ENCODE results near the gene SAAL1.
A peak's percentile ranks its signal among the peaks of the same experiment; 100 is the strongest.
"Not testable (repeated sequence)": the region's sequence is repeated elsewhere in the genome, so short reads cannot be mapped to it uniquely, and the experiment has no call there.

SAAL1 gene, protein sequence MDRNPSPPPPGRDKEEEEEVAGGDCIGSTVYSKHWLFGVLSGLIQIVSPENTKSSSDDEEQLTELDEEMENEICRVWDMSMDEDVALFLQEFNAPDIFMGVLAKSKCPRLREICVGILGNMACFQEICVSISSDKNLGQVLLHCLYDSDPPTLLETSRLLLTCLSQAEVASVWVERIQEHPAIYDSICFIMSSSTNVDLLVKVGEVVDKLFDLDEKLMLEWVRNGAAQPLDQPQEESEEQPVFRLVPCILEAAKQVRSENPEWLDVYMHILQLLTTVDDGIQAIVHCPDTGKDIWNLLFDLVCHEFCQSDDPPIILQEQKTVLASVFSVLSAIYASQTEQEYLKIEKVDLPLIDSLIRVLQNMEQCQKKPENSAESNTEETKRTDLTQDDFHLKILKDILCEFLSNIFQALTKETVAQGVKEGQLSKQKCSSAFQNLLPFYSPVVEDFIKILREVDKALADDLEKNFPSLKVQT

DNA sequence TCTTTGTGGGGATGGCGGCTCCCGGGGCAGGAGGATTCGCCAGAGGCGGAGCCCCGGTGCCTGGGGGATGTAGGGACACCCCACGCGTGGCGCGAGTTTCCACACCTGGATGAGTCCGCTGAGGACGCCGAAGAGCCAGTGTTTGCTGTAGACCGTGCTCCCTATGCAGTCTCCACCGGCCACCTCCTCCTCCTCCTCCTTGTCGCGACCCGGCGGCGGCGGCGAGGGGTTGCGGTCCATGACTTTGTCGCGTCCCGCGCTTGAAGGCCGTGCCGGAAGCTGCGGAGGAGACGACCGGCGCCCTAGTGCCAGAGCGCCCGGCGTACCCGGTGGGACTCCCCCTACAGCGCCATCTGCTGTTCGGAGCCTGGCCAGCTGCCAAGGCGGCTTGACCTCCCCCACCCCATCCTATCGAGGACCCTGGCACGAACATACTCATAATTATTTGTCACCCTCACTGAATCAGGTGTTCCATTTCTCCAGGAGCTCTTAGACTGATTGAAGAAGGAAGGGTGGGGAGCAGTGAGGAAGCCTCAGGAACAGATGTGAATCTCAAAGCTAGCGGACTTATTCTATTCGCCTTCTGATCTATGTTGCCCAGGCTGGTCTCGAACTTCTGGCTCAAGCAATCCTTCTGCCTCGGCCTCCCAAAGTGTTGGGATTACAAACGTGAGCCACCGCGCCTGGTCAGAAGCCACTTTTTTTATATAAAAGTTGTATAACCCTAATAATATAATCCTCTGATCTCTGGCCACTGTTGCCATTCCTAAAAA lies at the start of gene SAAL1:
SAAL1 (minus strand) TSS at position 281 of the 773 bp plus-strand sequence; CDS start at position 240, 41 bp downstream.
- DNase-seq, result peak; percentile 35

DNA sequence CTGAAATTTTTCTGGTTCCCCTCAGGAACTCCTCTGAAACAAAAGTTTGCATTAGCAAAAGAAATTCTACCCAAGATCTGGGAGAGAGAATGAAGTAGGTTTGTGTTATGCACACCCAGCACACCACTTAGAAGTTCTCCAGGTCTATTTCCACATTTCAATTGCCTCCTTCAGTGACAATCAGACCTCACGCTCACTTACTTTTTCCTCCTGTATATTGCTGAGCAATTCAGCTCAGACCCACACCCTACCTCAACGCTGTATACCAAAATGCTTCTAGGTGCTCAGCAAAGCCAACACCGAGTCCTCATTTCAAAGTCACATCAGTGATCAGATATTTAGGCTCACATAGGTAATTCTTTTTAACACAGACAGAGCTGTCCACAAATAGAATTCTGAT lies 45.7 kb upstream of the SAAL1 start:
- DNase-seq, result no peak

DNA sequence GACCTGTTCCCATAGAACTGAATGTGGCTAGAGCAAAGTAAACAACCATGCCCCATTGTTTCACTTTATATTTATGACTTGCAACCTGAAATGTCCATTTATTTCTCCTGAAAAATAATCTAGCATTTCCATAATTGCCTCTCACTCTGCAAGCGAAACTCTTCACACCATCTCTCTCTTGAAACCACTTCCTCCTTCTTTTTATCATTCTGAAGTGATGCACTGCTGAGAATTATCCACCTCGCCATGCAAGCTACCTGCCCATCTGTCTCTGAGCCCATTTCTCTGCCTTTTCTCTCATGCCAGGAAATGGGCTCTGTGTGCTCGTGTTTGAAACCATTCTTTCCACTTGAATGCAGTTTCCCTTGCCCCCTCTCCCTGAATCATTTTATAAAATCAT lies 40.0 kb upstream of the SAAL1 start:
- DNase-seq, result no peak

DNA sequence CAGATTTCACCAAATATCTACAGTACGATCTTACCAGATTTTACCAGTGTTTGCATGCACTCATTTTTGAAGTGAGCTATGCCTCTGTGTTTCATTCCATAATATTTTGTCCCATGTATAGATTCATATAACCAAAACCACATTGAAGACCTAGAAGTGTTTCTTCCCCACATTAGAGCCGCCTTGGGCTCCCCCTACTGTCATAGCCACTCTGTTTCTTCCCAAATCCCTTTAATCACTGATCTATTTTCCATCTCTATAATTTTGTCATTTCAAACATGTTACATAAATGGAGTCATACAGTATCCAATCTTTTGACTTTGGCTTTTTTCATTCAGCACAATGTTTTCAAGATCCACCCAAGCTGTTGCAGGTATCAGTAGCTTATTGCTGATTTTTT lies 39.1 kb upstream of the SAAL1 start:
- DNase-seq, result no peak

DNA sequence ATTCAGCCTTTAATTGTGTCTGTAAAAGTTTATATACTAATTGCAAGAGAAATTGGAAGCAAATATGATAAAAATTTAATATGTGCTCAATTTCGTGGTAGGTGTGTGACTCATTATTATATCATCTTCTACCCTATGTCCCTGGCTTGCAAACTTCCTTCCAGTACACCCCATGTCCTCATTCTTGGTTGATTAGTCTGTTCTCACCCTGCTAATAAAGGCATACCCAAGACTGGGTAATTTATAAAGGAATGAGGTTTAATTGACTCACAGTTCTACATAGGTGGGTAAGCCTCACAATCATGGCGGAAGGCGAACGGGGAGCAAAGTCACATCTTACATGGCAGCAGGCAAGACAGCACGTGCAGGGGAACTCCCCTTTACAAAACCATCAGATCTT lies 38.4 kb upstream of the SAAL1 start:
- no peak for DNase-seq

DNA sequence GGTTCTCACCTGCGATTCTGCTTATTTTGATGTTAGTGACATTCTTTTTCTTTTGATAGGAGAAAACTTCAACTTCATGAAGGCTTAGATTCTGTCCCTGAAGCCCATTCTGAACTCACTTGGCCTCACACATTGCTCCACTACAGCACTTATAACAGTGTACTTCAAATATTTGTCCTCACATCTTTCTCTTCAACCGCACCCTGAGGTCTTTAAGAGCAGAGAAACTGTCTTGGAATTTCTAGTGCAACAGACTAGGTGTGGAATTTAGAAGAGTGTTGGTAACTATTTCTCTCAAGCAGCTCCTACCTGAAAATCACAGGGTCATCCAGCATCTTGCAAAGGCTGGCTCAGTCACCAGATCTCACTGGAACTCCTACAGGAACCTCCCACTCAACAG lies 34.3 kb upstream of the SAAL1 start:
- DNase-seq, result no peak

DNA sequence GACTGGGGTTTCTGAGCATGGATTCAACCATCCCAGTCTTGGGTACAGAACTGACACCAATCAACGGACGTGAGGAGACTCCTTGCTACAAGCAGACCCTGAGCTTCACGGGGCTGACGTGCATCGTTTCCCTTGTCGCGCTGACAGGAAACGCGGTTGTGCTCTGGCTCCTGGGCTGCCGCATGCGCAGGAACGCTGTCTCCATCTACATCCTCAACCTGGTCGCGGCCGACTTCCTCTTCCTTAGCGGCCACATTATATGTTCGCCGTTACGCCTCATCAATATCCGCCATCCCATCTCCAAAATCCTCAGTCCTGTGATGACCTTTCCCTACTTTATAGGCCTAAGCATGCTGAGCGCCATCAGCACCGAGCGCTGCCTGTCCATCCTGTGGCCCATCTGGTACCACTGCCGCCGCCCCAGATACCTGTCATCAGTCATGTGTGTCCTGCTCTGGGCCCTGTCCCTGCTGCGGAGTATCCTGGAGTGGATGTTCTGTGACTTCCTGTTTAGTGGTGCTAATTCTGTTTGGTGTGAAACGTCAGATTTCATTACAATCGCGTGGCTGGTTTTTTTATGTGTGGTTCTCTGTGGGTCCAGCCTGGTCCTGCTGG lies 31.4 kb upstream of the SAAL1 start:
- DNase-seq, result no peak

DNA sequence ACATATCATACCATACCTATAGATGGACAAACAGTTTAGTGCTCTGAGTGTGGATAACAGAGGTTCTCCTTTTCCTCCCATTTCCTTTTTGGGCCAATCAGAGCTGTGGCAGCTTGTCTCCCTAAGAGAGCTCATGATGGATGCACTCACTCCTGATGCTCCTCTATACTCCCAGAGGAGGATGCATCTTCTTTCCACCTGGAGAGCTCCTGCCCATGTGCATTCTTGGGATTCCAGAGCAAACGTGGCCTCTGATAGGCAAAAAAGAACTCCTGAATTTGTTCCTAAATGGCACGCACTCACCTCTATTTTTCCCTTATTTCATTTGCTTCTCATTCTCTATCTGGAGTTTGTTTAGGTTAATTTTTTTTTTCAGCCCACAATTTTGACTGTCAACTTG lies 29.4 kb upstream of the SAAL1 start:
- no peak for DNase-seq

DNA sequence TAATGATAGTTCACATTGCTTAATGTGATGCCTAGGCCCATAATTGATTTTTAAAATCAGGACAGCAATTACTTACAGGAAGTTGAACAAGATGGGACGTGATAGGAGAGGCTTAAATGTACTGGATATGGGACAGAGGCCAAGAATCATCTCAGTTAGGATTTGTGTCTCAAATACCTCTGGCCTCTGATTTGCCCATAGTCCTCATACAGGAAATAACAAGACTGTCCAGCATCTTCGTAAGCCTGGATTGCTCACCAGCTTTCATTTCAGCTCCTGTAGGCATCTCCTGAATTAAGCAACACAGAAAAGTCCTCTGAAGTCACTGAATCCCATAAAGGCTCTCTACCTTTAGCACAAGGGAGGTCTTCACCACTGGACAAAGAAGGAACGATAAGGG lies 26.5 kb upstream of the SAAL1 start, which contains the start of gene MRGPRX3:
MRGPRX3 (plus strand) TSS at position 231 of the 400 bp plus-strand sequence. CDS start 4,632 bp downstream, outside the sequence.
- DNase-seq, result no peak

DNA sequence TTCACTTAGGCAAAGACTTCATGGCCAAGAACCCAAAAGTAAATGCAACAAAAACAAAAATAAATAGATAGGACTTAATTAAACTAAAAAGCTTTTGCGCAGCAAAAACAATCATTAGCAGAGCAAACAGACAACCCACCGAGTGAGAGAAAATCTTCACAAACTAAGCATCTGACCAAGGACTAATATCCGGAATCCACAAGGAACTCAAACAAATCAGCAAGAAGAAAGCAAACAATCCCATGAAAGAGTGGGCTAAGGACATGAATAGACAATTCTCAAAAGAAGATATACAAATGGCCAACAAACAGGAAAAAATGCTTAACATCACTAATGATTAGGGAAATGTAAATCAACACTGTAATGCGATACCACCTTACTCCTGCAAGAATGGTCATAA lies 25.2 kb upstream of the SAAL1 start:
- not testable (repeated sequence) for DNase-seq

DNA sequence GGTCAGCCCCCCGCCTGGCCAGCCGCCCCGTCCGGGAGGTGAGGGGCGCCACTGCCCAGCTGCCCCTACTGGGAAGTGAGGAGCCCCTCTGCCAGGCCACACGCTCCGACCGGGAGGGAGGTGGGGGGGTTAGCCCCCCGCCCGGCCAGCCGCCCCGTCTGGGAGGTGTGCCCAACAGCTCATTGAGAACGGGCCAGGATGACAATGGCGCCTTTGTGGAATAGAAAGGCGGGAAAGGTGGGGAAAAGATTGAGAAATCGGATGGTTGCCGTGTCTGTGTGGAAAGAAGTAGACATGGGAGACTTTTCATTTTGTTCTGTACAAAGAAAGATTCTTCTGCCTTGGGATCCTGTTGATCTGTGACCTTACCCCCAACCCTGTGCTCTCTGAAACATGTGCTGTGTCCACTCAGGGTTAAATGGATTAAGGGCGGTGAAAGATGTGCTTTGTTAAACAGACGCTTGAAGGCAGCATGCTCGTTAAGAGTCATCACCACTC lies 15.5 kb upstream of the SAAL1 start:
- not testable (repeated sequence) for DNase-seq

DNA sequence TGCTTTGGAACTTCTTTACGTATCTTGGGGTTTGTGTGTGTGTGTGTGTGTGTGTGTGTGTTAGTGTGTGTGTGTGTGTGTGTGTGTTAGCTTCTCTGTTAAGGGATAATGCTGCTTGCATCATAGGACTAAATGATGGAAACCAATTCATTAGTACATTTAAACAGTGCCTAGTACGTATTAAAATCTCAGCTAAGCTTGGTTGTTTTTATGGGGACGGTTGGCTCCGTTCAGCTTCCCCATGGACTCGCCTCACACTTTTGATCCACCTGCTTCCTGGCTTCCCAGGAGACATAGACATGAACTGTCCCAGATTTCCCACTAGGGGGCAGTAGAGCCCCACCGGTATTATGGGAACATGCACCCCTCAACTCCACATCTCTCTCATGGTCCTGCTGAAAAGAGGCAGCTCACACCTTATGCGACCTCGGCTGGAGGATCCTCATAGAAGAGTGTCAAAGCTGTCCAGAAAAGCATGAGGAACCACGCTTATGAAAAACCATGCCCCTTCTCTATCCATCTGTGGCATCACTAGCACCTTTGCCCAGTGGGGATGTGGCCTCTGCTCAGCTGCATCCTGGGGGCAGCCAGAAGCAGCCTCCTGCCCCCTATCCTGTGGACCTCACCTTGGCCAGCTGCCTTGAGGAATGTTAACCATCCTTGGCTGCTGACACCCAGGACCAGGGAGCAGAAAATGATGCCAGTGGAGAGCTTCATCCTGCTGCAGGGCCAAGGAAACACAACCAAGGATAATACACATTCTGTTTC lies 9.7 kb upstream of the SAAL1 start:
- DNase-seq, result peak; percentile 62

DNA sequence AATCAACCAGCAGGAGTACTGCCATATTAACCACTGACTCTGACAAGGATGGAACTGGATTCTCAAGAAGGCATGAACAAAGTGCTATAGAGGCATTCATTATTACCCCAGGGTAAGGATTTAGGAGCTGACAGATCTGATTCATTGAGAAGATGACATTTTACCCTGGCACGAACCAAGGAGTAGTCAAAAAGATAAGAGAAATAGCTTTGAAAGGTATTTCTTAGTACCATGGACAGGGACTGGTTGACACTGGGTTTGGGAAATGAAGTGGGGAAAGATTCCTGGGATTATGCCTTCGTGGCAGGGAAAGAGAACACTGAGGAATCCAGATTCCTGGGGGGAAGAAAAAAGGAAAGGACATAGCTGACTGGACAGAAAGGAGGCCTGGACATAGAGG lies 5.1 kb upstream of the SAAL1 start:
- DNase-seq, result no peak

DNA sequence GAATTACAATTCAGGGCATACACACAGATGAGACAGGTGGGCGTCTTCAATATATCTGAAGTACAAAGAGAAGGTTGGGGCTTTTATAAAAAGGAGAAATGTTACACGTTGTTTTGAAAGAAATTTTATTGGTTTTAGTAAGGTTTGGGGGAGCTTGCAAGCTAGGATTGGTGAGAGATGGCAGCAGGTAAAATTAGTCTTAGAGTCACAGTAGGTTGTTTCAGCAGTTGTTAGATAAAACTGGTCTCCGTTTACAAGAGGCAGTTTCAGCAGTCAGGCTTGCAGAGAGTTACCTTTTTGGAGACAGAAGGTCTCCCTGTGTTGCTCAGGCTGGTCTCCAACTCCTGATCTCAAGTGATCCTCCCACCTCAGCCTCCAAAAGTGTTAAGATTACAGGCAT lies 2.4 kb upstream of the SAAL1 start:
- no peak for DNase-seq

DNA sequence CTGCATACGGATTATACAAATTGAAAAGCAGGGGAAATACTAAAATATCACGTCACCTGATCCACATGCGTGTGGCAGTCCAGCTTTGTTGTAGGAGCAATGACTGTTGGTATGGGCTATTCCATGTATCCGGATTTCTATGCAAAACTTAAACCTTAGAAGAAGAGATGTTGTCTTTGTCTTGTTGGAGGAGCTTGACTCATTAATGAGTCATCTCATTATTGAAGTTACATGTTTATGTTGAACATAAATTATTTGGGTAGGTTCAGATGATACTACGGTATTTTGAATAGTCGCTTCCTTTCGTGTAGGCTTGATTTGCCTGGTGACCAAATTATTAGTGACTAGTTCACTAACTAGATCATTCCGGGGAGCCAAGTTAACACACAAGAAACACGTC lies 806 bp upstream of the SAAL1 start:
- no peak for DNase-seq

DNA sequence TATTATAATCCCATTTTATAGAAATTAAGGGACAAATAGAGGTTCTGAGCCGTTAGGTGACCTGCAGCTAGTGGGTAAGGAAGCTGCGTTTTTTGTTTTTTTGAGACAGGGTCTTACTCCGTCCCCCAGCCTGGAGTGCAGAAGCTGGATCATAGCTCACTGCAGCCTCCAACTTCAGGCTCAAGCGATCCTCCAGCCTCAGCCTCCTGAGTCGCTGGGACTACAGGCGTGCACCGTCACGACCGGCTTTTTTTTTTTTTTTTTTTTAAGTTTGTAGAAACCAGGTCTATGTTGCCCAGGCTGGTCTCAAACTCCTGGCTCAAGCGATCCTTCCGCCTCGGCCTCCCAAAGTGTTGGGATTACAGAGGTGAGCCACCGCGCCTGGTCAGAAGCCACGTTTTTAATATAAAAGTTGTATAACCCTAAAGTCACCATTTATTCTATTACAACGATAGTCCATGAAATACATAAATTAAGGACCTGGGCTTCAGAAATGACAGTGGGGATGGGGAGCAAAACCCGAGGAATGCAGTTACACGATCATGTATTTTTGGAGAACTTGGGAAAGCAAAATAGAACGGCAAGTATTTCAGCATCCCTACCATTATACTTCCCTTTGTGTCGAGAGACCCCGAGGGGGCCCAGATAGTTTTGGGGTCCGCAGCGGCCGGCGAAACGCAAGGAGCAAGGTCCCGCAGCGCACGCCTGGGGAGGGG lies 638 bp downstream of the SAAL1 start:
- DNase-seq, result no peak

DNA sequence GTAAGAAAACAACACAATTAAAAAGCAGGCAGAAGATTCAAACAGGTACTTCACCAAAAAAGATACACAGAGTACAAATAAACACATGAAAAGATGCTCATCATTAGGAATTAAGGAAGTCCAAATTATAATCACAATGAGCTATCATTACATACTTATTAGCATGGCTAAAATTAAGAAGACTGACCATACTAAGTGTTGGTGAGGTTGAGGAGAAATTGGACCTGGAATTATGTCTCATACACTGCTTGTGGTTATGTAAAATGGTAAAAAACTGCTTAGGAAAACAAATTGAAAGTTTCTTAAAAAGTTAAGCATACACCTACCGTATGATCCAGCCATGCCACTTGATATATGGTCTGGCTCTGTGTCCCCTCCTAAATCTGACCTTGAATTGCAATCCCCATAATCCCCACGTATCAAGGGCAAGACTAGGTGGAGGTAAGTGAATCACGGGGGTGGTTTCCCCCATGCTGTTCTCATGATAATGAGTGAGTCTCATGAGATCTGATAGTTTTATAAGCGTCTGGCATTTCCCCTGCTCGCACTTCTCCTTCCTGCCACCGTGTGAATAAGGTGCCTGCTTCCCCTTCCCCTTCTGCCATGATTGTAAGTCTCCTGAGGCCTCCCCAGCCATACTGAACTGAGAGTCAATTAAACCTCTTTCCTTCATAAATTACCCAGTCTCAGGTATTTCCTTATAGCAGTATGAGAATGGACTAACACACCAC lies 4.8 kb downstream of the SAAL1 start:
- DNase-seq, result no peak

DNA sequence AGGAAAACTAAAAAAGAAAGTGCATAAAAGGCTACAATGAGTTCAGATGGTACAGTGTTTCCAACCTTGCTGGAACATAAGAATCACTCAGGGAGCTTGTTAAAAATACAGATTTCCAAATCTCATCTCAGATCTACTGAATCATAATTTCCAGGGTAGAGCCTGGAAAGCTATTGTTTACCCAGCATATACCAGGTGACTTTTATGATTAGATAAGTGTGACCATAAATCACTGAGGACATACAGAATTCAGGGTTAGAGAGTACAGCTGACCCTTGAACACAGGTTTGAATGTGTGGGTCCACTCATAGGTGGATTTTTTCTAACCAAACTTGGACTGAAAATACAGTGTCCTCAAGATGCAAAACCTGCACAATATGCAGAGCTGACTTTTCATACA lies 11.9 kb downstream of the SAAL1 start:
- DNase-seq, result no peak

DNA sequence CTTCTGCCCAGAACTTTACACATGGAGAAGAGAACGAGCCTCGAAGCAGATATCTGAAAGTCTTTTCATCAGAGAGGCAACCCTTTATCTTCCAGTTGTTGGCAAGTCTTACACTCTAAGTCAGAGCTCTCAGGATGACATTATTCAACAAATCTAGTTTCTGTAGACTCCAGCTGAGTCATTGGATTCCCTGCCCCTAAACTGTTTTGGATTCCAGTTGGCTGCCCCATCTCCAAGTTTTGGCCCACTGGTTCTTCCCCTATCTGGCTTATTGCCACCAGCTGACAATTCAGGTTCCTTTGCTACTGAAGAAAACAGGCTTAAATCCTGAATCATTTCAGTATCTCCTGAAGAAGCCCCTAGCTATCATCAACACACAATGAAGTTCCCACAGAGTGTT lies 14.2 kb downstream of the SAAL1 start:
- no peak for DNase-seq

DNA sequence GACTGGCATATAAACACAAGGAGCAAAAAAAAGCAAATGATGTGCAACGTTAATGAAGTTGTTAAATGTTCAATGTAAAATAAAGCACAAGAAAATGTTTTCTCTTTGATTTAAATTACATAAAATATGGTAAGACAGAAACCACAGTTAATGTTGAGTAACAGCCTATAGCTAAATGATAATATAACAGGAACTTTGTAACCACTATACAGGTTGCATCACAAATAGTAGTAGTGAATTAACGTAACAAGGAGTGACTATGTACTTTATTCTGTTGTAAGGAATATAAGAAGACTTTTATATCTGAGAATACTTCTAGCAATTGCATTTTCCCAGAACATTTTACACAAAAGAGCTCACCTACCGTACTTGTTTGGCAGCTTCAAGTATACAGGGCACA lies 16.9 kb downstream of the SAAL1 start:
- DNase-seq, result no peak

DNA sequence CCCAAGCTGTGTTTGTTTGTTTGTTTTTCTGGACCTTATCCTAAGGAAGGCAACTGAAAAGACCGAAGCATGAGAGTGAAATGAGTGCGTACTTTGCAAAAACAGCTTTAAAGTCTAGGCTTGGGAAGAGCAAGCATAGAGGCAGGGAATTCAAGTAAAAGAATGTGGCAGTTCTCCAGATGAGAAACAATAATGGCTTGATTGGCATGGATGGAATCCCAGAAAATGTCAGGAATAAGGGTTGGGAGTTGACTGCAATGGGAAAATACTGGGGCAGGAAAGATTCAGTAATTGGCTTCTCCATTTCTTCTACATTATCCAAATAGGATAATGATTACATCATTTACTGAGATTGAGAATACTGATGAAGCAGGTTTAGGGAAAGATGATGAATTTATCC lies 17.5 kb downstream of the SAAL1 start:
- no peak for DNase-seq
